HG02798 (cell line): ENCODE measurements around the gene GLB1L2.

Experiments
- ATAC-seq: cut with Tn5 transposase; IDR thresholded peaks from one replicate; pipeline ENCODE4 v1.9.1; 2021; ENCODE audit warnings: mild to moderate bottlenecking; ENCODE audit not compliant: unreplicated experiment, poor library complexity

The GLB1L2 gene

GRCh38 chr11:134382257-134382656 is 50.5 kb downstream of the GLB1L2 start:
- ATAC-seq, result no peak

DNA sequence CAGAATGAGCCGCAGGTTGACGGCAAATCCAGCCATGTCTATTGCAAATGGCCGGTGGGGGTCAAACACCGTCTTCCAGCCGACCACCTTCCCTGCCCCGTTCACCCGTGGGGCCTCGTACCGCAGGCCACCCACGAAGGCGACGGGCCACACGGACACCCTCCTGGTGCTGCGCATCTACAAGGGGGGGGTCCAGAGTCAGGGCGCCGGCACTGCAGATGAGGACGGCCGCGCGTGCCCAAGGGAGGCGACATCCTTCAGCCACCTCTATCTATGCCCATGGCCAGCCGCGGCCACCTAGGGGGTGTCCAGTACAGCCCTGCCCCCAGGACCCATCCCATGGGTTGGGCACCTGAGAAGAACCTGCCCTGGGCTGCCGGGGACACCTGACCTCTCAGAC is 51.0 kb downstream of the GLB1L2 start:
- ATAC-seq, result no peak

DNA sequence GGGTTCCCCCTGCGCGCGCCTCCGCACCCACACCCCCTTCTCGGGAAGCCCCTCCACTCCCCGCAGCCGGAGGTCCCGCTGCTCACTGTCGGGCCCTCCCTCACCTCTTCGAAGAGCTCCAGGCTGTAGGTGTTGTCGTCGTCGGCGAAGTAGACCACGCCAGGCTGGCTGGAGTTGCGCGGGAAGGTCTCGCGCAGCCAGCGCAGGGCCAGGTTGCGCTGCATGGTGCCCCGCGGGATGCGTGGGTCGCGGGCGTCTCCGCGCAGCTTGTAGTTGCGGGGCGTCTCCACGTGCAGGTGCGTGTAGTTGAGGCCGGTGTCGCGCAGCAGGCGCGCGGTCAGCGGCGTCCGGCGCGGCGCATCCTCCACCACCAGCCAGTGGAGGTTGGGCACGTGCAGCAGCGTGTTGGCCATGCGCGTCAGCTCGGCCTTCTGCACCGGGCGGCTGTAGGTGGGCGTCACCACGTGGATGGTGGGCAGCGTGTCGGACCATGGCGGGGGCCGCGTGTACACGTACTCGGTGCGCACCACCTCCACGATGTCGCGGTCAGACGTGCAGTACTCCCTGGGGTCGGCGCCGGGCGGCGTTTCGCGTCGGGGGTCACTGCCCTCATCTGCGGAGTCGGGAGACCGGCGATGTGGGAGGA is 51.9 kb downstream of the GLB1L2 start:
- no peak for ATAC-seq

DNA sequence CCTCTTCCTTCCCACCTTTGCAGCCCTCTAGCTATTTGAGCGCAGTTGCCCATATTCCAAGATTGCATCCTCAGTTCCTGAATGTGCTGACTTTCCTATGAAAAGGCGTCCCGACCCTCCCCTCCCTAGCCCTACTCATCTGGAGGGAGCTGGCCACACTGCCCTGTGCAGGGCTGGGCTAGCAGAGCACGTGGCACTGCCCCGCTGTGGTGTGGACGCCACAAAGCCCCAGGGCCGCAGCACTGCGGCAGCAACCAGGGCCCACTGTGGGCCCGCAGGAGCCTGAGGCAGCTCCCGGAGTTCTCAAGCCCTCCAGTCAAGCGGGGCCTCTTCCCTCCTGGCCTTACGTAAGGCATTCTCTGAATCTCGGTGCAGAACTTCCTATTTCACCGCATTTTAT is 52.6 kb downstream of the GLB1L2 start:
- no peak for ATAC-seq

- ATAC-seq, result no peak
Observed at GRCh38 chr11:134385171-134385570, 53.4 kb downstream of the GLB1L2 start.

DNA sequence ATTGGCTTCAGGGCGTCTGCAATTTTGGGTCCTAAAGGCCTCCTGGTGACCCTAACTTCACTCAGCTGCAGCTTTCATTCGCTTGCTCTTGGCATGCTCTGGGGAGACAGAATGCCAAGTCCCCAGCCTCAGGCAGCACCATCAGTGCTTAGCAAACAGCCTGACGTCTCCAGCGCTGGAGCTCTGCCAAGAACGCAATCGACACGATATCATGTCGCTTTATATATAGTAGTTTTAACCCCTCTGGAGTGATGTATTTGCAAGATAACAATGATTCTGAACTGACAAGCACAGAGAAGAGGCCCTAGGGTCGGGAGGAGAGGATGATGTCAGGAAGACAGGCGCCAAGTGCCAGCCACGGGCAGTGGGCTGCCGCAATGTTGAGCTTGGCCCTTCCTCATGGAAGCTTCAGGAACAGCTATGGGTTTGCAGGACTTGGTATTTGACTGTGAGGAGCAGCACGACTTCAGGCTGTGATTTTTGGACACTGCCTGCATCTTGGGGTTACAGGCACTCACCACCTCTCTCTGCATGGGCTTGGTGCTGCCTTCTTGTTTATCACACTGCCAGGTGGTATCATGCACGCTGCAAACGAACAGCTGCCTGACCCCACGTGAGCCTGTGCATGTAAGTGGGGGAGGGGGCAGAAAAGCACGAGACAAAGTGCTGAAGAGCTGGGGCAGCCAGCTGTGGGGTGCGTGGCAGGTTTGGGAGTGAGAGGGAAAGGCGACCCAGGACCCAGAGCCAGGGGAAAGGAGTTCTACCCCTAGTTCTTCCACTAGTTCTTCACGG is 54.2 kb downstream of the GLB1L2 start:
- ATAC-seq, result no peak

DNA sequence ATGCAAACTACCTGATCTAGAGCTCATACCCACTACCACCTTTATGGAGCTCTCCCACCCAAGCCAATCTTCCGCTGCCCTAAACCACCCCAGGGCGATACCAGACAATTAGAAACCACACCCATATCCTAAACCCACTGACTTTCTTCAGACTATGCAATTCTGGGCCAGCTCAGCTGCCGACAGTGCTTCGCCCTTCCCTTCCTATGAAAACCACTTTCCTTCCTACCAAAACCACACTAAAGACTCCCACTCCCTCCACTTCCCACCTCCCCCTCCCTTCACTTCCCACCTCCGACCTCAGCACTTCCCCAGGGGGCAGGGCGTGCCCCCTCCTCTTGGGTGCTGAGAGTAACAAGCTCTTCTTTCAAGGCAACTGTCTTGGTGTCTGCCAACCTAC is 55.2 kb downstream of the GLB1L2 start:
- no peak for ATAC-seq

DNA sequence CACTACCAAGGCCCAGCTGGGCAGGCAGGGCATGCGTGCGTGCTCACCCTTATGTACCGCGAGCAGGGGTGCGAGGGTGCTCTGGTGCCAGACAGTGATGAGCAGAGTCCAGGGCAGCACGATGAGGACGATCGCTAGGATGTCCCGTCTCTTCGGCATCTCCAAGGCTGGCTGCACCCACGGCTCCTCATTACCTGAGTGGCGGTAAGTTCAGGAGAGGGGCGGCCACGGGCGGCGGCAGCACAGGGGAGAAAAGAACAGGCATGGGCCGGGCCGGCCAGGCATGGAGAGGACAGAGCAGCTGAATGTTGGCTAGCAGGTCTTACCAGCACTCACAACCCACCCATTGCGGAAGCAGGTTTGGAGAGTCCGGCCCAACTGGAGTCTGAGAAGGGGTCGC is 55.7 kb downstream of the GLB1L2 start:
- no peak for ATAC-seq

GRCh38 chr11:134388590-134388989 is 56.8 kb downstream of the GLB1L2 start:
- no peak for ATAC-seq

DNA sequence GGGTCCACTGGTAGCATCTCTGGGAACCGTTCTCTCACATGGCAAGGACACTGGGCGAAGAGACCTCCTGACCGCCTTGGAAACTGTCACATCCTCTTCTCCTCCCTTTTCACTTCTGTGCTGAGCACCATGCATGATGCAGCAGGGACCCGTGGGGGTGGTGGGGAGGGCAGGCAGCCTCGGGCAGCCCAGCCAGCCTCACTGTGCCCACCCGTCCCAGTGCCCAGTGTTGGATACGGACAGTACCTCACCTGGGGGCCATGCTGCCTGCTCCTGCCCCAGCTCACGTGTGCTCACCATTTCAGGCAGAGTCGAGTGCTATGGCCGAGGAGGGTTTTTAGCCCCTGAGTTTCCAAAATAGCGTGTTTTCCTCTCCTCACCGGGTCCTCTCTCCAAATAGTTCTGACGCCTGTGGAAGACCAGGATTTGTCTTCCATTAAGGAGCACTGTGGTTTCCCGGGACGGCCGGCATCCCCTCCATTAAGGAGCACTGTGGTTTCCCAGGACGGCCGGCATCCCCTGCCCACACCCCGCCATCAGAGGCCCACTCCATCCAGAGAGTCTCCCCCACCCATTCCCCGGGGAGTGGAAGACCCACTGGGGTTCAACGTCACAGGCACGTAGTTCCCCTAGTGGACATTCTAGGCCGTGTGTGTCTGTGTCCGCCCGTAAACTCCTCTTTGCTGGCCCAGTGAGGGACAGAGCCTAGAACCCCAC is 57.8 kb downstream of the GLB1L2 start:
- ATAC-seq, result no peak

GRCh38 chr11:134390706-134391569 is 59.1 kb downstream of the GLB1L2 start:
- ATAC-seq, result no peak

DNA sequence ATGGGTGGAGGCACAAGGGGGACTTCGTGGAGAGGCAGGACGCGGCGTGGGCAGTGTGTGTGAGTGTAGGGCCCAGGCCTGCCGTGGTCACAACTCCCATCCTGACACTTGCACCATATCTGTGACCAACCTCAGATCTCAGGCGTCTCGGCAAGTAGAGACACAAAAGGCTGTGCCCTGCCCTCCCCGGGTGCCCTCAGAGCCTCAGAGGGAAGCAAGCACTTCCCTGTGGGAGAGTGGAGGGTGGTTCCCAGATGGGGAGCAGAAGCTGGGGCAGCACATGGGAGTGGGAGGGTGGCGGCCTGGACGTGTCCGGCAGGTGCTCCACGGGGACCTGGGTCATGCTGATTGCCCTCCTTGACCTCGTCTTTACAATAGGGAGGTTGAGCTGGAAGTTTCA is 59.9 kb downstream of the GLB1L2 start:
- no peak for ATAC-seq

DNA sequence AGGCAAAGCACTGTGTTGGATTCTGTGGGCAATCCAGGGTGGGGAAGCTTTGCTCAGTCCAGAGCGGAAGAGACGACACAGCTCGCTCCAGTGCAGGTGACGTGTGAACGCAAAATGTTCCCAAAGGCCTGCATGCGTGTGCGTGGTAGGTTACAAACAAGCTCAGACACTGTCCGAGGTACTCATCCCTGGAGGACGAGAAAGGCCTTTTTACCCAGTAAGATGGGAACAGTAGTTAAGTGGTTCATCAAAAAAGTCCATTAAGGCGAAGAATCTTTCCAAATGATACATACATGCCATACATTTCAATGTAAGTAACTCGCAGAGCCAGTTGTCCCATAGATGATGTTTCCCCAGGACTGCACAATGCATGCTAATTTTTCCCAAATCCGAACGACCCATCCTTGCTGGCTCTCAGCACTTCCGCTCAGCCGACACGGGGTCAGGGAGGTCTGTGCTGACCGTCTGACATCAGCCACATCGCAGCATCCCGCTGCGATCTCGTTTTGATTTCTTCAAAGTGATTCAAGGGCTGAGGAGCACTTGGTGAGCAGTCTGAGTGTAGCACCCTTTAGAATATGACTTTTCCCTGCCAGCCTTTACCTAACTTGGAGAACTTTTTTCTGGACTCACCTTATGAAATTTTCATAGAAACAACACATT is 61.3 kb downstream of the GLB1L2 start:
- no peak for ATAC-seq

DNA sequence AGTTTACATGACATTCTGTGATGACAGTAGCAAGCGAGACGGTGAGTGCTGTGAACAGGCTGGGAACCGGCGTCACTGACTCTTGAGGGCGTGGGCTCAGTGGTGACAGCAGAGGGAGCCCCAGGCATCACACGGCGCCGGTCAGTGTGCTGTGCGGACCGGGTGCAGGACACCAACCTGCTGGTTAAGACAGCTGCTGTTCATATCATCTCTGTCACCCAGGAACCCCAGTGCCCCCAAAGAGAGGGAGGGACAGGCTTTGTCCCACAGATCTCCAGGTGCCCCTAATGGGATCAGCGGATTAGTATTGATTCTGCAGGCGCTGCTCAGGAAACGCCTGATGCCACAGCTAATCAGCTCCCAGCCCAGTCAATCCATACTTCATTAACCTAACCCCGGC is 61.9 kb downstream of the GLB1L2 start:
- ATAC-seq, result no peak

DNA sequence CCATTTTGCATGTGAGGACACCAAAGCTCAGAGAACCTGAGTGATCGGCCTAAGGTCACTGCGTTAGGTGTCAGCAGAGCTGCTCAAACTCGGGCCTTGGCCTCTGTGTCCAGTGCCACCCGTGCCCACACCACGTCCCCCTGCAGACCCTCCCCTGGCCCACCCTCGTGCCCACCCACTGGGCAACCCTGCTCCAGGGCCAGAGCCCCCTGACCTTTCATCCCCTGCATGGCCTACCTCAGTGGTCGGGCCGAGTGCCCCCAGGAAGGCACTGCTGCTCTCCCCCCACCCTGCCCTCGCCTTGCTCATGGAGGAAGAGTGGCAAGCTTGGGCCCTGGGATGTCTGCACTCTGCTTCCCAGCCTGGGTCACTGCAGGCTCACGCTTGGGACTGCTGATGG is 62.5 kb downstream of the GLB1L2 start:
- no peak for ATAC-seq

GRCh38 chr11:134395002-134395401 is 63.2 kb downstream of the GLB1L2 start:
- ATAC-seq, result no peak

DNA sequence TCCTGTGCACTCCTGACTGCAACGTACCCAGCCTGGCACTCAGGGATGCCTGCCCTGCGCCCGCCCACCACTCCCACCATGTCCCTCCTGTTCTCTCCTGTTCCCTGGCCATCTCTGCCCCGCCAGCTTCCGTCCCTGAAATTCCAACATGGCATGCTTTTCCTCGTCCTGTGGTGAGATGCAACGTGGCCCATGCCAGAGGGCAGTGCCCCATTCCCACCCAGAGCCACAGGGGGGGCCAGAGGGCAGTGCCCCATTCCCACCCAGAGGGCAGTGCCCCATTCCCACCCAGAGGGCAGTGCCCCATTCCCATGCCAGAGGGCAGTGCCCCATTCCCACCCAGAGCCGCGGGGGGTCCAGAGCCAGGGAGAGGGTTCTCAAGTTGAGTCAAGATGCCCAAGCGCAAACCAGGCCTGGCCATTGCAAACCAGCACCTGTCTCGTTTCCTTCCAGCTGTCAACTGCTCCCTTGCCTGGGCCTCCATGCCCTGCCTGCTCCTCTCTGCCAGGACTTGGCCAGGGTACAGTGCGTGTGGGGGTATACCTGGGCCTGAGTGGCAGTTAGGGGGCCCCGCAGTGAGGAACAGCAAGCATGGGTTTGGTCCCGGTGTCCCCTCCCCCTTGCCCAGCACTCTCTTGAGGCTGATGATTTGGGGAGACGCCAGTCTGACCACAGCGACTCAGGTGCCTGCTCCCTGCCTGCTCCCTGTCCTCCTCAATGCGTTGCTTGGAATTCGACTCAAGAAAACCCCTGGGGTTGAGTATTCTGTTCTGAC is 65.7 kb downstream of the GLB1L2 start:
- no peak for ATAC-seq

DNA sequence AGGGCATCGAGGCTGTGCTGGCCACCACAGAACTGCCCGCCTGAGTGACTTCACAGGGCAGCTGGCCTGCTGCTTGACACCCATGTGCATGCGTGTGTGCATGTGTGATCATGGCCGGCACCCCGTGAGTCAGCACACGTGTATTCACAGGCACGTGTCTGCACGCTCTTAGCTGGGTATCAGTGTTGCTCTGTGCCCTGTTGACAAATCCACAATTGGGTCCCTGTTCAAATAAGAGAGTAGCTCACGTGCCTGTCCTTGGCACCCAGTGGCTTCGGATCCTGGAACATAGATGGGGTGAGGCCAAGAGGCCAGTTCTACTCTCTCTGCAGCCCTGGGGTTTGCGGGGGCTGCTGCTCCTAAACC is 66.3 kb downstream of the GLB1L2 start:
- no peak for ATAC-seq

DNA sequence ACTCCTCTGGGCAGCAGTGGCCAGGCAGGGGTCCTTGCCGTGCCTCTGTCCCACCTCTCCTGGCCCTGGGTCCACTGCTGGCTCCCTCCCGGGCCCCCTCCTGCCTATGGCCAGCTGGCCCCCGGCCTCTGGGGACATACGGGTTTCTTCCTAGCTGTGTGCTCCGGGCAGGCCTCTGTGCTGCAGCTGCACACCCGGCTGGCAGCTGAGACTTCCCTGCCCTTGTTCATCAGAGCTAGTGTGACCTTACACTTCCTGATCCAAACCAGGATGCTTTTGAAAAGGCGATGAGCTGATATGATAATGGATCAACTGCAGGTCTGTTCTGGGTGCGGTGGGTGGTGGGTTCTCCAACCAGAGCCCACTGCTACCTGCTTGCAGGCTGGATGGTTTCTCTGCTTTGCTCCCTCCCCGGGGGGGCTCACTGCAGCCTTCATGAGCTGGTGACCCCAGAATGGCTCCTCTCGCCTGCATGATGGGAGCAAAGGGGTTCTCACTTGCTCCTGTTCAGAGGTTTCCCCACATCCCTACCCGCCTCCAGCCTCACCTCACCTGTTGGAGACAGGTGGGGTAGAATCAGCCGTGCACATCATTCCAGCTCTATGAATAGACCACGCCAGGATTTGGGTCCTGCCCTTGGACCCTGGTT is 67.0 kb downstream of the GLB1L2 start:
- ATAC-seq, result no peak
